ENCODE results near the gene NOS2. TPM values are rescaled to one million over a fixed set of nuclear protein-coding genes. Genes with fewer than 3 reads are reported as not detected.
A peak's percentile ranks its signal among the peaks of the same experiment; 100 is the strongest.
"Not testable (repeated sequence)": the region's sequence is repeated elsewhere in the genome, so short reads cannot be mapped to it uniquely, and the experiment has no call there.

The NOS2 gene
- total and polyA plus RNA-seq, 7 donors, result 0.16 to 94.0 (median 2.2) TPM; not detected in 1

- Histone ChIP-seq H3K9me3 (no peaks in the 10 kb centered on the region), H3K27ac (no peak overlapping the region), H3K27me3 (no peaks in the 10 kb centered on the region), H3K4me3 (no peak overlapping the region), H3K36me3 (no peaks in the 10 kb centered on the region), H3K4me1 (no peaks in the 10 kb centered on the region)
- WGBS, 2 donors, result 73 to 81% methylated on average over 12 of the region's 12 CpGs
- intact Hi-C loops (cut with DNase I), result no loop called here
- TF ChIP-seq, protein P1, sequence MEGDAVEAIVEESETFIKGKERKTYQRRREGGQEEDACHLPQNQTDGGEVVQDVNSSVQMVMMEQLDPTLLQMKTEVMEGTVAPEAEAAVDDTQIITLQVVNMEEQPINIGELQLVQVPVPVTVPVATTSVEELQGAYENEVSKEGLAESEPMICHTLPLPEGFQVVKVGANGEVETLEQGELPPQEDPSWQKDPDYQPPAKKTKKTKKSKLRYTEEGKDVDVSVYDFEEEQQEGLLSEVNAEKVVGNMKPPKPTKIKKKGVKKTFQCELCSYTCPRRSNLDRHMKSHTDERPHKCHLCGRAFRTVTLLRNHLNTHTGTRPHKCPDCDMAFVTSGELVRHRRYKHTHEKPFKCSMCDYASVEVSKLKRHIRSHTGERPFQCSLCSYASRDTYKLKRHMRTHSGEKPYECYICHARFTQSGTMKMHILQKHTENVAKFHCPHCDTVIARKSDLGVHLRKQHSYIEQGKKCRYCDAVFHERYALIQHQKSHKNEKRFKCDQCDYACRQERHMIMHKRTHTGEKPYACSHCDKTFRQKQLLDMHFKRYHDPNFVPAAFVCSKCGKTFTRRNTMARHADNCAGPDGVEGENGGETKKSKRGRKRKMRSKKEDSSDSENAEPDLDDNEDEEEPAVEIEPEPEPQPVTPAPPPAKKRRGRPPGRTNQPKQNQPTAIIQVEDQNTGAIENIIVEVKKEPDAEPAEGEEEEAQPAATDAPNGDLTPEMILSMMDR (IDR thresholded peaks at IDR 0.05), result no peak
- no peak for TF ChIP-seq POLR2AphosphoS5 (IDR thresholded peaks at IDR 0.05)
- no peak for TF ChIP-seq POLR2A (IDR thresholded peaks at IDR 0.05)
- no peak for TF ChIP-seq EP300 (IDR thresholded peaks at IDR 0.05)
- no peak for DNase-seq
Observed at GRCh38 chr17:27762527-27763305, 37.6 kb downstream of the NOS2 start.

- DNase-seq; intact Hi-C loops (cut with DNase I); H3K27me3 ChIP-seq; H3K9me3 ChIP-seq; H3K36me3 ChIP-seq; H3K4me1 ChIP-seq; H3K4me3 ChIP-seq; H3K27ac ChIP-seq: not testable (repeated sequence)
- WGBS, 2 donors, result 88 to 91% methylated on average over 13 to 14 of the region's 15 CpGs
Observed at GRCh38 chr17:27760931-27761330, 39.4 kb downstream of the NOS2 start.

GRCh38 chr17:27760069-27760885 is 40.1 kb downstream of the NOS2 start:
- H3K9me3 ChIP-seq, result no peaks in the 10 kb centered on the region
- 58 to 59% methylated on average over 28 of the region's 28 CpGs for WGBS, 2 donors
- intact Hi-C loops (cut with DNase I), result no loop called here
- H3K27me3 ChIP-seq, result no peaks in the 10 kb centered on the region
- H3K36me3 ChIP-seq, result no peaks in the 10 kb centered on the region
- no peak for DNase-seq
- no peak overlapping the region for H3K4me3 ChIP-seq
- no peak overlapping the region for H3K27ac ChIP-seq
- no peak for TF ChIP-seq POLR2AphosphoS5 (IDR thresholded peaks at IDR 0.05)
- TF ChIP-seq EP300 (IDR thresholded peaks at IDR 0.05), result no peak
- TF ChIP-seq, protein P1 (IDR thresholded peaks at IDR 0.05), result peak in 3 of 4 experiments; percentile 72 to 83 (median 72)
- no peaks in the 10 kb centered on the region for H3K4me1 ChIP-seq

DNA sequence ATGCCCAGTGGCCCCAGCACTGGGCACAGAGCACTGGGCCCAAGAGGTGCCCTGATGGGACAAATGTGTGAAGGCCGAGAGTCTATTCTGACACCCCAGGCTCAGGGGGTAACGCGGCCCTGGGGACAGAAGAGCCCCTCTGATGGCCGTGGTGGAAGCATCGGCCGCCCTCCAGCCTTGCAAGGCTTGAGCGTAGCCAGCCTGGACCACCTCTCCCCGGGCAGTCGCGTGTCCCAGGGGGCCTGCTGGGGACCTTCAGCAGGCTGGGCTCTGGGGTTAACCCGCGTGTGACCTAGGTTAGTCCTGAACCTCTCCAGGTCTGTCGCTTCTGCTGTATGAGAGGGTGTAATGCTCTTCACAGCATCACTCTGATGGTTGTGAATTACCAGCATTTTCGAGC is 40.8 kb downstream of the NOS2 start:
- no peaks in the 10 kb centered on the region for H3K4me1 ChIP-seq
- TF ChIP-seq EP300 (IDR thresholded peaks at IDR 0.05) (no peak), POLR2AphosphoS5 (IDR thresholded peaks at IDR 0.05) (no peak), POLR2A (IDR thresholded peaks at IDR 0.05) (no peak)
- TF ChIP-seq, protein P1 (IDR thresholded peaks at IDR 0.05), result no peak
- no peak overlapping the region for H3K27ac ChIP-seq
- H3K36me3 ChIP-seq, result no peaks in the 10 kb centered on the region
- intact Hi-C loops (cut with DNase I), result no loop called here
- no peaks in the 10 kb centered on the region for H3K9me3 ChIP-seq
- H3K4me3 ChIP-seq, result no peak overlapping the region
- no peak for DNase-seq
- H3K27me3 ChIP-seq, result no peaks in the 10 kb centered on the region
- 89 to 90% methylated on average over 14 of the region's 14 CpGs for WGBS, 2 donors
